Caco-2 (cell line): ENCODE data around the gene UBE2O. TPM values are rescaled to one million over a fixed set of nuclear protein-coding genes. Genes with fewer than 3 reads are reported as not detected.

Experiments used
- BruUV-seq: library from RNA; stranded (reverse); fragments of 400-500 nt; replicated peaks from 2 replicates; lab custom pipeline; 2021; lab: Mats Ljungman, UMichigan
- CTCF ChIA-PET: fragments of 300-600 bp; sonication (Branson Sonifier 250); formaldehyde crosslinking; loops from one replicate; lab custom pipeline; 2022; ENCODE audit warnings: antibody characterized with exemption; lab: Charles Lee
- POLR2A ChIA-PET: fragments of 300-600 bp; sonication (Branson Sonifier 250); formaldehyde crosslinking; loops from one replicate; lab custom pipeline; 2022; ENCODE audit warnings: antibody characterized with exemption; lab: Charles Lee
- DNase-seq, 2 experiments: peaks; one replicate each; pipeline versions ENCODE4 v3.0.0 to v3.0.0-alpha.2; 2020 to 2022
- H3K27me3 ChIP-seq: replicated peaks from 2 replicates; pipeline ENCODE4 v1.6.0; 2011; ENCODE audit warnings: low read length; ENCODE audit not compliant: control insufficient read depth, insufficient read depth
- H3K36me3 ChIP-seq: 2 replicates; pipeline ENCODE4 v1.5.1; 2011; ENCODE audit warnings: low read length; ENCODE audit not compliant: control insufficient read depth, insufficient read depth
- H3K4me1 ChIP-seq: fragments of 250-450 bp; sonication (Bioruptor Pico); 2 replicates; pipeline ENCODE4 v1.5.1; 2020; ENCODE audit warnings: mild to moderate bottlenecking
- H3K4me3 ChIP-seq: 2 replicates; pipeline ENCODE4 v1.5.1; 2011; ENCODE audit warnings: low read depth, mild to moderate bottlenecking, control low read depth, low read length
- H3K9me3 ChIP-seq: fragments of 250-450 bp; sonication (Bioruptor Pico); 2 replicates; pipeline ENCODE4 v1.5.1; 2020; ENCODE audit warnings: mild to moderate bottlenecking, moderate library complexity
- H3K27ac Mint-ChIP-seq: one replicate; pipeline ENCODE4 v1.8.0; 2022; ENCODE audit warnings: mixed read lengths; ENCODE audit not compliant: unreplicated experiment
- H3K27me3 Mint-ChIP-seq: one replicate; pipeline ENCODE4 v1.8.0; 2022; ENCODE audit warnings: mixed read lengths; ENCODE audit not compliant: insufficient read depth, unreplicated experiment
- H3K36me3 Mint-ChIP-seq: one replicate; pipeline ENCODE4 v1.8.0; 2022; ENCODE audit warnings: mild to moderate bottlenecking, mixed read lengths; ENCODE audit not compliant: insufficient read depth, unreplicated experiment
- H3K4me1 Mint-ChIP-seq: one replicate; pipeline ENCODE4 v1.8.0; 2022; ENCODE audit warnings: low read depth, mixed read lengths; ENCODE audit not compliant: unreplicated experiment
- H3K4me3 Mint-ChIP-seq: one replicate; pipeline ENCODE4 v1.8.0; 2022; ENCODE audit warnings: mild to moderate bottlenecking, moderate library complexity, mixed read lengths; ENCODE audit not compliant: unreplicated experiment
- H3K9me3 Mint-ChIP-seq: one replicate; pipeline ENCODE4 v1.8.0; 2022; ENCODE audit warnings: mixed read lengths; ENCODE audit not compliant: unreplicated experiment
- intact Hi-C: fragments of 100-400 bp; cut with micrococcal nuclease; formaldehyde crosslinking; loops from one replicate; pipeline ENCODE4 v1.10.0; 2022; ENCODE audit not compliant: unreplicated experiment
- total RNA-seq: library from RNA; stranded (reverse); gene quantifications from 2 replicates; pipeline ENCODE4 v1.2.3, GENCODE V29; 2022
- TF ChIP-seq, protein P1 (sequence below), 2 experiments: fragments of 200-600 bp in 1 of 2; IDR thresholded peaks; 1 replicate in 1 of 2; 2 replicates in 1 of 2; pipeline versions ENCODE4 v1.5.1 to v1.8.0; 2011 to 2022; ENCODE audit warnings: antibody characterized with exemption in 1 of 2, control low read depth in 1 of 2, inconsistent platforms in 1 of 2, low read depth in 1 of 2, low read length in 1 of 2, mild to moderate bottlenecking in 1 of 2, moderate library complexity in 1 of 2; ENCODE audit not compliant: insufficient read depth in 1 of 2, severe bottlenecking in 1 of 2, unreplicated experiment in 1 of 2

UBE2O gene
- total RNA-seq, 1 experiment from 2014 or later: 37.6 TPM

DNA sequence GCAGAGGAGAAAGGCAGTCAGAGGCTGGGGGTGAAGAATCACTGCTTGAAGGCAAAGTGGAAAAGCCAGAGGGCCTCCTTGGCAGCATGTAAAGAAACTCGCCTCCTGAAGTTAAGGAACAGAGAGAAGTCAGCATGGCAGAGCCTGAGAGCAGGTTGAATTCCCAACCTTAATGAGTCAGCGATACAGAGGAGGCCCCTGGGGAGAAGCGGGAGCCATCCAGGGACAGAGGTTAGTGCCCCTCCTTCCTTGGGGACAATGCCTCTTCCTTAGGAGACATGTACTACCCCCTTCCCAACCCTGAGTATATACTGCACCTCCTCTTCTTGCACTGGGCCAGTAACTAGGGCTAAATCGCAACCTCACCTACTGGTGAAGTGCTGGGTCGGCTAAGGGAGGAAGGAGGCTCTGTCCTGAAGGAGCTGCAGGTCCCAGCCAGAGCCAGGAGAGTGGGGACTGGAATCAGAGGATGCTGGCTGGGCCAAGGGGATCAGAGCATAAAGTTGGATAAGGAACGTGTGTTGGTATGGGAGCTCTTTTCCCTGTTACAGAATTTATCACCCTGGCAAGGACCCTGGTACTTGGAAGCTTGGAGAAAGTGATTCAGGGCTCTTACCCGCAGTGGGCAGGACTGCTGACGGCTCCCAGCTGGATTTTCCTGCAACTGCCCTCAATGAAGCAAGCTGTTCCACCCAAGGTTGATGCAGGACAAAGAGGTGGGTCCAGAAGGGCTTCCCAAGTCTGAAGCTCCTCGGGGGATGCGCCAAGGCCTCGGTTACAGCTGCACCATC lies 9.0 kb upstream of the UBE2O start:
- intact Hi-C loops: no loop called here
- no peak for DNase-seq
- H3K36me3 ChIP-seq: no peaks in the 10 kb centered on the region
- no TSS peak for BruUV-seq
- H3K36me3 Mint-ChIP-seq: no peaks in the 10 kb centered on the region
- no peaks in the 10 kb centered on the region for H3K9me3 ChIP-seq
- H3K4me1 Mint-ChIP-seq: no peaks in the 10 kb centered on the region
- ChIA-PET POLR2A (no interaction called here), CTCF (interaction anchor here (0.7 to 0.9 kb wide), 2 partner anchors 8 to 95 kb away, joined by 3 to 4 read pairs; partner anchors contain the start of gene UBE2O)
- H3K4me3 Mint-ChIP-seq: no peak overlapping the region
- 0 out of 2 replicates have a peak, but pooled peaks cover 5% of the 10 kb centered on the region for H3K4me1 ChIP-seq
- H3K27me3 Mint-ChIP-seq: no peaks in the 10 kb centered on the region
- H3K27me3 ChIP-seq: no peaks in the 10 kb centered on the region
- TF ChIP-seq, protein P1, sequence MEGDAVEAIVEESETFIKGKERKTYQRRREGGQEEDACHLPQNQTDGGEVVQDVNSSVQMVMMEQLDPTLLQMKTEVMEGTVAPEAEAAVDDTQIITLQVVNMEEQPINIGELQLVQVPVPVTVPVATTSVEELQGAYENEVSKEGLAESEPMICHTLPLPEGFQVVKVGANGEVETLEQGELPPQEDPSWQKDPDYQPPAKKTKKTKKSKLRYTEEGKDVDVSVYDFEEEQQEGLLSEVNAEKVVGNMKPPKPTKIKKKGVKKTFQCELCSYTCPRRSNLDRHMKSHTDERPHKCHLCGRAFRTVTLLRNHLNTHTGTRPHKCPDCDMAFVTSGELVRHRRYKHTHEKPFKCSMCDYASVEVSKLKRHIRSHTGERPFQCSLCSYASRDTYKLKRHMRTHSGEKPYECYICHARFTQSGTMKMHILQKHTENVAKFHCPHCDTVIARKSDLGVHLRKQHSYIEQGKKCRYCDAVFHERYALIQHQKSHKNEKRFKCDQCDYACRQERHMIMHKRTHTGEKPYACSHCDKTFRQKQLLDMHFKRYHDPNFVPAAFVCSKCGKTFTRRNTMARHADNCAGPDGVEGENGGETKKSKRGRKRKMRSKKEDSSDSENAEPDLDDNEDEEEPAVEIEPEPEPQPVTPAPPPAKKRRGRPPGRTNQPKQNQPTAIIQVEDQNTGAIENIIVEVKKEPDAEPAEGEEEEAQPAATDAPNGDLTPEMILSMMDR (IDR thresholded peaks at IDR 0.05; ENCODE audit: insufficient read depth in 1 of 2, low read depth in 1 of 2, low read length in 1 of 2, severe bottlenecking in 1 of 2, unreplicated experiment in 1 of 2): no peak
- H3K9me3 Mint-ChIP-seq: no peaks in the 10 kb centered on the region
- H3K27ac Mint-ChIP-seq: no peak overlapping the region
- no peak overlapping the region for H3K4me3 ChIP-seq

DNA sequence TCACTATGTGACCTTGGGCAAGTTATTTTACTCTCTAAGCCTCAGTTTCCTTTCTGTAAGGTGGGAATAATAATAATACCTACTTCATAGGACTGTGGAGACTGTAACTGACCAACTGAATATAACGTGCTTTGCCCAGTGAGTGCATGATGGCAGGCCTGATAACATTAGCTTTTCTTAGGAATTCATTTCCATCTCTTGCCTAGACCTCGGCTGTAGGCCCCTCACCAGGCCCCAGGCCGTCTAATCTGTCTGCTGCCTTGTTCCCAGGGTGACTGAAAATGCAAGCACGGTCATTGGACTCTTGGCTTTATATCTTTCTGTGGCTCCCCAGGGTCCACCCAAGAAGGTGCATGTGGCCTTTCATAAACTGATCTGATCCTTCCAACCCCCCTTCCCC lies 6.7 kb upstream of the UBE2O start:
- H3K4me1 Mint-ChIP-seq: no peaks in the 10 kb centered on the region
- Histone ChIP-seq H3K4me3 (no peak overlapping the region), H3K9me3 (no peaks in the 10 kb centered on the region), H3K27me3 (no peaks in the 10 kb centered on the region), H3K4me1 (no peaks in the 10 kb centered on the region), H3K36me3 (no peaks in the 10 kb centered on the region)
- H3K9me3 Mint-ChIP-seq: no peaks in the 10 kb centered on the region
- ChIA-PET POLR2A (no interaction called here), CTCF (interaction anchor here (0.6 to 2.4 kb wide), 4 partner anchors 14 to 145 kb away, joined by 3 to 23 read pairs (median 6); no protein-coding TSS in a partner anchor)
- no peaks in the 10 kb centered on the region for H3K27me3 Mint-ChIP-seq
- intact Hi-C loops: loop anchor here (1.0 kb wide), 1 partner anchor 47 kb away; no protein-coding TSS in a partner anchor
- no peak for DNase-seq
- TF ChIP-seq, protein P1 (IDR thresholded peaks at IDR 0.05; ENCODE audit: insufficient read depth in 1 of 2, low read depth in 1 of 2, low read length in 1 of 2, severe bottlenecking in 1 of 2, unreplicated experiment in 1 of 2): no peak
- no peak overlapping the region for H3K4me3 Mint-ChIP-seq
- BruUV-seq: no TSS peak
- H3K27ac Mint-ChIP-seq: no peak overlapping the region
- no peaks in the 10 kb centered on the region for H3K36me3 Mint-ChIP-seq

DNA sequence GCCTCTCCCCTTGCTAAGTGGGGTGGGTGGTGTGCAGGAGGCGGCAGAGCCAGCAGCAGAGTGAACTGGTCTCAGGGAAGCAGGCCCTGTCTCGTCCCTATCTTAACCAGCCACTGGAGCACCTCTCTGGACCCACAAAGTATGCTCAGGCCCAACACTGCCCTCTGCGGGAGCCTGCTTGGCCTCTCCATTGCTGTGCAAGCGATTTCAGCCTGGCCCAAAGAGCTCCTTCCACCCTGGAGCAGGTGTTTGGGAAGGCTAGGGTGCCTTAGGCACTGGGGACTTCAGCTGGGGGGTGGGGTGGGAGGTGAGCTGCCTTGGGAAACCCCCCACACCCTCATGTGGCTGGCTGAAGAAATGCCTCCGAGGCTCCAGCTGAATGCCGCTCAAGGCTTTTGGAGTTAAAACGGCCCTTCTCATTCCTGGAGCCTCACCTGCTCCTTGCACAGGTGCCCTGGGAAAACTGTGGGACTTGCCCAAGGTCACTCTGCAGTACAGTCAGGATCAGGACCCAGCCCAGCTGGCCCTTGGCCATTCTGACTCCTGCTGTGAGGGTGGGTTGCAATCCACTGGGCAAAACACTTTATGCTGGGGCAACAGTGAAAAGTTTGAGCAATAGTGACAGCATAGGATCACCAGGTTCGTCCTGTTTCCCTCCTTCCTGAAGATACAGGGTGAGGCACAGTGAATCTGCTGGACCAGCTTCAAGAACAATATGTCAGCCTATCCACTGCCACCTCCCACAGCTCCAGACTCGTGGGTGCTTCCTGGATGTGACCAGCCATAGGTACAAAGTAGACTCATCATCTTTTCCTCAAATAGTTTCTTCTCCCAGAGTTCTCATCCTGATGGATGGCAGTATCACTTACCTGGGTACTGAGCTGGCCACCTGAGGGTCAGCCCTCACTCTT lies 5.9 kb upstream of the UBE2O start:
- BruUV-seq: no TSS peak
- H3K4me1 ChIP-seq: no peaks in the 10 kb centered on the region
- H3K36me3 ChIP-seq: no peaks in the 10 kb centered on the region
- intact Hi-C loops: loop anchor here (1.0 kb wide), 1 partner anchor 51 kb away; no protein-coding TSS in a partner anchor
- no peaks in the 10 kb centered on the region for H3K27me3 Mint-ChIP-seq
- TF ChIP-seq, protein P1 (IDR thresholded peaks at IDR 0.05; ENCODE audit: insufficient read depth in 1 of 2, low read depth in 1 of 2, low read length in 1 of 2, severe bottlenecking in 1 of 2, unreplicated experiment in 1 of 2): peak; percentile 63 to 79
- H3K27ac Mint-ChIP-seq: no peak overlapping the region
- DNase-seq: peak; percentile 78 to 79
- H3K4me1 Mint-ChIP-seq: no peaks in the 10 kb centered on the region
- no peaks in the 10 kb centered on the region for H3K9me3 ChIP-seq
- H3K9me3 Mint-ChIP-seq: no peaks in the 10 kb centered on the region
- no peaks in the 10 kb centered on the region for H3K36me3 Mint-ChIP-seq
- H3K4me3 ChIP-seq: no peak overlapping the region
- H3K27me3 ChIP-seq: no peaks in the 10 kb centered on the region
- ChIA-PET CTCF (interaction anchor here (0.5 to 2.4 kb wide), 22 partner anchors 13 to 1143 kb away, joined by 3 to 23 read pairs (median 4); no protein-coding TSS in a partner anchor), POLR2A (interaction anchor here (0.5 to 1.0 kb wide), 2 partner anchors 98 to 119 kb away, joined by 4 to 7 read pairs; no protein-coding TSS in a partner anchor)
- no peak overlapping the region for H3K4me3 Mint-ChIP-seq
